Suprapubic skin (tissue), 4 donors: ENCODE measurements around the gene NDUFA13. TPM values are rescaled to one million over a fixed set of nuclear protein-coding genes. Genes with fewer than 3 reads are reported as not detected.

Source experiments
- DNase-seq, 2 donors: peaks; one replicate each; pipeline ENCODE4 v3.0.0-alpha.2; 2019; ENCODE audit warnings: low spot score in 2 of 2
- H3K27ac ChIP-seq: fragments of 200-600 bp; sonication (generic); one replicate; pipeline ENCODE4 v1.5.1; 2019
- H3K27me3 ChIP-seq: fragments of 200-600 bp; sonication (generic); one replicate; pipeline ENCODE4 v1.5.1; 2019
- H3K36me3 ChIP-seq: fragments of 200-600 bp; sonication (generic); one replicate; pipeline ENCODE4 v1.5.1; 2019
- H3K4me1 ChIP-seq: fragments of 200-600 bp; sonication (generic); one replicate; pipeline ENCODE4 v1.5.1; 2019
- H3K4me3 ChIP-seq: fragments of 200-600 bp; sonication (generic); one replicate; pipeline ENCODE4 v1.5.1; 2019; ENCODE audit warnings: mild to moderate bottlenecking
- H3K9me3 ChIP-seq: fragments of 200-600 bp; sonication (generic); one replicate; pipeline ENCODE4 v1.5.1; 2019
- EP300 ChIP-seq: sonication (generic); formaldehyde crosslinking; IDR thresholded peaks from one replicate; pipeline ENCODE4 v1.6.1; 2017; ENCODE audit warnings: antibody characterized with exemption
- POLR2A ChIP-seq, 2 donors: fragments of 450-650 bp; IDR thresholded peaks; one replicate each; pipeline ENCODE4 v1.6.1; 2017; ENCODE audit warnings: antibody characterized with exemption in 2 of 2, mild to moderate bottlenecking in 2 of 2, moderate library complexity in 2 of 2
- POLR2AphosphoS5 ChIP-seq, 3 donors: sonication (generic); formaldehyde crosslinking; IDR thresholded peaks; one replicate each; pipeline ENCODE4 v1.6.1; 2017; ENCODE audit warnings: antibody characterized with exemption in 3 of 3
- WGBS: methylation state at CpG from one replicate; pipeline ENCODE4 v1.1.5; 2018; 5-methylcytosine and 5-hydroxymethylcytosine counted together
- total RNA-seq, 4 donors: library from RNA; depleted of rRNA; stranded (reverse); fragments of >200 nt; gene quantifications; one replicate each; pipeline ENCODE4 v1.1.0, GENCODE V29; 2016
- TF ChIP-seq, protein P1 (sequence below), 2 donors: fragments of 200-600 bp in 1 of 2; fragments of 450-650 bp in 1 of 2; sonication (generic) in 1 of 2; IDR thresholded peaks; one replicate each; pipeline ENCODE4 v1.5.1; 2016 to 2019; ENCODE audit warnings: antibody characterized with exemption in 2 of 2, mild to moderate bottlenecking in 1 of 2, moderate library complexity in 1 of 2

Gene NDUFA13
- total RNA-seq, 4 donors from 2014 or later = 94.4 to 160 (median 109) TPM

DNA sequence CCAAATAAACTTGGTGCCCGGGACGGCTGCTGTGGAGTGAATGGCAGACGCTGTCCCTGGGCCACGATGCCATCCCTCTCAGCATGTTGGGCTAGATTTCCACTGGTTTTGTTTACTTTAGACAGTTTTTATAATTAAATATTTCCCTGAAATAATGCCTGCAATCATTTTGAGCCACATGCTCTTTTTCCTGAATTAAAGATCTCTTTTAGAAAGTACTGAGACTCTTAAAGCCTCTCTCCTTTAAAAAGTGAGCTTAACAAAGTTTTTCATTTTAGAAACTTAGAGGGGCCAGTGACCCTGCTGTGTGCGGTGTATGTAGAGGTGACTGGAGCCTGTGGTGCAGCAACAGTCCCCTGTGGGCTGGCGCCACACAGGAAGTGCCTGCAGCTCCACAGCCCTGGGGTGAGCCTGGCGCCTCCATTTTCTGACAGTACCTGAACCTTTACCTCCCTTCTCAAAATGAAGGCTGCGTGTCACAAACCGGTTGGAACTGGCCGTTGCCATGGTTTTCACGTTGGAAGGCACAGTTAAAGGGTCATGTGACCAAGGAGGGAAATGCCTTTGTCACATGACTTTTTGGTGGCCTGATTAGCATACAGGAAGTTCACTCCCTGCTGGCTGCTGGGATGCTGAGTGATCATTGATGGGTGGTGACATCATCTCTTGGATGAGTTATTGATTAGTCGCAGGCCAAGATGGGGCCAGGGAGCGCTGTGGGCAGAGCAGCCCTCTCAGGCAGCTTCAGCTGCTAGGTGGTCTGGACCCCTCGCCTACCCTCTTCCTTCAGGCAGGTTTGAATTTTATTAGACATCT is 26.9 kb upstream of the NDUFA13 start:
- WGBS = 12% methylated on average over 14 of the region's 14 CpGs
- no peaks in the 10 kb centered on the region for H3K27me3 ChIP-seq
- peak overlapping the region; percentile 27 for H3K4me3 ChIP-seq
- peak; percentile 88 to 90 for DNase-seq
- no peaks in the 10 kb centered on the region for H3K9me3 ChIP-seq
- peaks cover 60% of the 10 kb centered on the region for H3K4me1 ChIP-seq
- H3K27ac ChIP-seq = peak overlapping the region; percentile 84
- TF ChIP-seq POLR2AphosphoS5 (IDR thresholded peaks at IDR 0.05) = peak in 2 of 3 donors; percentile 17 to 79
- no peak for TF ChIP-seq EP300
- TF ChIP-seq POLR2A (IDR thresholded peaks at IDR 0.05) = no peak
- TF ChIP-seq, protein P1, sequence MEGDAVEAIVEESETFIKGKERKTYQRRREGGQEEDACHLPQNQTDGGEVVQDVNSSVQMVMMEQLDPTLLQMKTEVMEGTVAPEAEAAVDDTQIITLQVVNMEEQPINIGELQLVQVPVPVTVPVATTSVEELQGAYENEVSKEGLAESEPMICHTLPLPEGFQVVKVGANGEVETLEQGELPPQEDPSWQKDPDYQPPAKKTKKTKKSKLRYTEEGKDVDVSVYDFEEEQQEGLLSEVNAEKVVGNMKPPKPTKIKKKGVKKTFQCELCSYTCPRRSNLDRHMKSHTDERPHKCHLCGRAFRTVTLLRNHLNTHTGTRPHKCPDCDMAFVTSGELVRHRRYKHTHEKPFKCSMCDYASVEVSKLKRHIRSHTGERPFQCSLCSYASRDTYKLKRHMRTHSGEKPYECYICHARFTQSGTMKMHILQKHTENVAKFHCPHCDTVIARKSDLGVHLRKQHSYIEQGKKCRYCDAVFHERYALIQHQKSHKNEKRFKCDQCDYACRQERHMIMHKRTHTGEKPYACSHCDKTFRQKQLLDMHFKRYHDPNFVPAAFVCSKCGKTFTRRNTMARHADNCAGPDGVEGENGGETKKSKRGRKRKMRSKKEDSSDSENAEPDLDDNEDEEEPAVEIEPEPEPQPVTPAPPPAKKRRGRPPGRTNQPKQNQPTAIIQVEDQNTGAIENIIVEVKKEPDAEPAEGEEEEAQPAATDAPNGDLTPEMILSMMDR (IDR thresholded peaks at IDR 0.05) = no peak
- H3K36me3 ChIP-seq = peaks cover 27% of the 10 kb centered on the region

DNA sequence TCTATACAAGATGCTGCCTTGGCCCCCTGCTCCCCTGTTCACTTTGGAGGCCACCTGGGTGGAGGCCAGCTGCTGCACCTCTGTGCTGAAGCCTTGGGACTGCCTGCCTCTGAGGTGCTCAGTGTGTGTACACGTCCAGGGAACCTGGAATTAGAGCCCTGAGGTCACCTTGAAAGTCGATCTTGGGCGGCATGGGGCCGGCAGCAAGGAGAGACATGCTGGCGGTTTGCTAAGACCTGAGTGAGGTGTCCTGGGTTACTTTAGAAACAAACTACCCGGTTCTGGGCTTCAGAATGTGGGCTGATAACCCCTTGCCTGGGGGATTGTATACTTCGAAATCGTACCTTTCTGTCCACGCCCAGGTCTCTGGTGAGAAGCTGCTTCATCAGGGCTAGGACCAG is 26.2 kb upstream of the NDUFA13 start:
- Histone ChIP-seq H3K27me3 (no peaks in the 10 kb centered on the region), H3K36me3 (peaks cover 34% of the 10 kb centered on the region), H3K4me3 (peak overlapping the region; percentile 27), H3K4me1 (peaks cover 58% of the 10 kb centered on the region), H3K9me3 (no peaks in the 10 kb centered on the region), H3K27ac (peak overlapping the region; percentile 84)
- WGBS = 49% methylated on average over 3 of the region's 9 CpGs
- DNase-seq = peak in 1 of 2 donors; percentile 75
- TF ChIP-seq, protein P1 (IDR thresholded peaks at IDR 0.05) = no peak
- TF ChIP-seq POLR2A (IDR thresholded peaks at IDR 0.05) (no peak), EP300 (no peak), POLR2AphosphoS5 (IDR thresholded peaks at IDR 0.05) (no peak)

GRCh38 chr19:19490214-19490968 is 25.6 kb upstream of the NDUFA13 start:
- H3K9me3 ChIP-seq = no peaks in the 10 kb centered on the region
- peaks cover 38% of the 10 kb centered on the region for H3K36me3 ChIP-seq
- H3K4me3 ChIP-seq = peak overlapping the region; percentile 27
- H3K27me3 ChIP-seq = no peaks in the 10 kb centered on the region
- peaks cover 53% of the 10 kb centered on the region for H3K4me1 ChIP-seq
- TF ChIP-seq EP300 = no peak
- TF ChIP-seq, protein P1 (IDR thresholded peaks at IDR 0.05) = peak; percentile 70 to 73
- no peak for TF ChIP-seq POLR2A (IDR thresholded peaks at IDR 0.05)
- TF ChIP-seq POLR2AphosphoS5 (IDR thresholded peaks at IDR 0.05) = peak in 1 of 3 donors; percentile 24
- WGBS = 42% methylated on average over 11 of the region's 20 CpGs
- DNase-seq = peak in 1 of 2 donors; percentile 87
- H3K27ac ChIP-seq = peak overlapping the region; percentile 84

DNA sequence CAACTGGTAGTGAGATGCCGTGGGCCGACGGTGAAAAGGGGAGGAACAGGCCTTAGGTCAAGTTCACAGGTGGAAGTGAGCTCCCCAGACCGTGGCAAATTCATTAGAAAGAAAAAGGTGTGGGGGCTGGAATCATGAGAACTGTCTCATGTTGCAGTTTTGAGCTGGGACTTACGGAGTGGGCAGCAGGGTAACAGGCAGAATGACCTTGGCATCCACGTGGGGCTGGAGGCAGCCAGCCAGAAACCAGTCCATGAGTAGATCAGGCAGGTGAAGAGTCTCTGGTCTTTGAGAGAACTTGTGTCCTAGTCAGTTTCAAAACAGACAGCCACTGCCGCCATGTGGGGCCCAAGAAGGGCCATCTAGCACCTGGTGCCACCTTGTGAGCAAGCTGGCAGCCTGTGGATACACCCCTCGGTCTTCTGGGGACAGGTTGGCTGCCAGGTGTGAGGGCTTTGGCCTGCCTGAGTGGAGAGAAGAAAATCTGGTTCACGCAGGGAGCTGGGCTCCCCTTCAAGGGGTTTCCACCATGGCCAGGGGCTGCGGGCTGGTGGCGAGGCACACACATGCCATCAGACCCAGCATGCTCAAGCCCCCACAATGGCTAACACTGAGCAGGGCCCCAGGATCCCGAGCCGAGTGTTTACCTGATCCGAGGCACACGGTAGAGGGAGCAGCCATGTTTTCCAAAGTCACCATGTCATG is 24.6 kb upstream of the NDUFA13 start:
- Histone ChIP-seq H3K27me3 (no peaks in the 10 kb centered on the region), H3K4me1 (peaks cover 44% of the 10 kb centered on the region), H3K27ac (no peak overlapping the region), H3K36me3 (peaks cover 48% of the 10 kb centered on the region), H3K4me3 (no peak overlapping the region), H3K9me3 (no peaks in the 10 kb centered on the region)
- TF ChIP-seq EP300 (no peak), POLR2A (IDR thresholded peaks at IDR 0.05) (no peak), POLR2AphosphoS5 (IDR thresholded peaks at IDR 0.05) (no peak)
- TF ChIP-seq, protein P1 (IDR thresholded peaks at IDR 0.05) = no peak
- WGBS = 86% methylated on average over 11 of the region's 15 CpGs
- DNase-seq = peak in 1 of 2 donors; percentile 55
